ENCODE results near the gene LRRC19. TPM values are rescaled to one million over a fixed set of nuclear protein-coding genes. Genes with fewer than 3 reads are reported as not detected.

Gene LRRC19
- total RNA-seq, 1 experiment from 2014 or later: not detected

DNA sequence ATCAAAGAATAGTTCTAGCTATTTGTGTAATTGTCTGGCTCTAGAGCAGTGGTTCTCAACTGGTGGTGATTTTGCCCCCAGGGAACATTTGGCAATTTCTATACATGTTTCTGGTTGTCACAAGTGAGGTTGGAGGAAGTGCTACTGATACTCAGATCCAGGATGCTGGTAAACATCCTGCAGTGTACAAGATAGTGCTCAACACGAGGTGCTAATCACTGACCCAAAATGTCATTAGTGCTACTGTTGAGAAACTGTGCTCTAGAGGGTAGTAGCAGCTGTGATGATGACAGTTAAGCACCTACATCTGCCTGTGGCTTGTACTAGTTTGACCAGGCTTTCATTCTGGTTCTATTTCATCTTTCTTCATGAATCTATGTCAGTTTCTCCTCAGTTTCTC, 22.1 kb downstream of the LRRC19 start:
- TF ChIP-seq, protein P1, sequence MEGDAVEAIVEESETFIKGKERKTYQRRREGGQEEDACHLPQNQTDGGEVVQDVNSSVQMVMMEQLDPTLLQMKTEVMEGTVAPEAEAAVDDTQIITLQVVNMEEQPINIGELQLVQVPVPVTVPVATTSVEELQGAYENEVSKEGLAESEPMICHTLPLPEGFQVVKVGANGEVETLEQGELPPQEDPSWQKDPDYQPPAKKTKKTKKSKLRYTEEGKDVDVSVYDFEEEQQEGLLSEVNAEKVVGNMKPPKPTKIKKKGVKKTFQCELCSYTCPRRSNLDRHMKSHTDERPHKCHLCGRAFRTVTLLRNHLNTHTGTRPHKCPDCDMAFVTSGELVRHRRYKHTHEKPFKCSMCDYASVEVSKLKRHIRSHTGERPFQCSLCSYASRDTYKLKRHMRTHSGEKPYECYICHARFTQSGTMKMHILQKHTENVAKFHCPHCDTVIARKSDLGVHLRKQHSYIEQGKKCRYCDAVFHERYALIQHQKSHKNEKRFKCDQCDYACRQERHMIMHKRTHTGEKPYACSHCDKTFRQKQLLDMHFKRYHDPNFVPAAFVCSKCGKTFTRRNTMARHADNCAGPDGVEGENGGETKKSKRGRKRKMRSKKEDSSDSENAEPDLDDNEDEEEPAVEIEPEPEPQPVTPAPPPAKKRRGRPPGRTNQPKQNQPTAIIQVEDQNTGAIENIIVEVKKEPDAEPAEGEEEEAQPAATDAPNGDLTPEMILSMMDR (IDR thresholded peaks at IDR 0.05 in 2 of 3, conservative IDR thresholded peaks at IDR 0.05 in 1 of 3; ENCODE audit: borderline replicate concordance in 1 of 3, insufficient read depth in 1 of 3, low read depth in 2 of 3, low read length in 2 of 3): no peak
- TF ChIP-seq, protein P2, sequence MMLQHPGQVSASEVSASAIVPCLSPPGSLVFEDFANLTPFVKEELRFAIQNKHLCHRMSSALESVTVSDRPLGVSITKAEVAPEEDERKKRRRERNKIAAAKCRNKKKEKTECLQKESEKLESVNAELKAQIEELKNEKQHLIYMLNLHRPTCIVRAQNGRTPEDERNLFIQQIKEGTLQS (IDR thresholded peaks at IDR 0.05): no peak
- TF ChIP-seq SIN3A (IDR thresholded peaks at IDR 0.05; ENCODE audit: low read depth): no peak
- no peak for TF ChIP-seq ZFX (IDR thresholded peaks at IDR 0.05)
- TF ChIP-seq ELF1 (IDR thresholded peaks at IDR 0.05; ENCODE audit: borderline replicate concordance, low read depth): no peak
- no peak overlapping the region for H3K27ac ChIP-seq (ENCODE audit: low read depth, low read length)
- ChIA-PET CTCF (no interaction called here), RAD21 (ENCODE audit: low non-redundant PET in 1 of 2, low total read pairs in 2 of 2, uncharacterized antibody in 2 of 2, unreplicated experiment in 2 of 2) (no interaction called here), POLR2A (no interaction called here)
- no peaks in the 10 kb centered on the region for H3K4me1 ChIP-seq (ENCODE audit: control insufficient read depth in 1 of 2, insufficient read depth in 2 of 2, low read length in 2 of 2)
- no TSS peak for BruUV-seq (replicated peaks)
- H3K79me2 ChIP-seq (ENCODE audit: insufficient read depth, low read length): no peaks in the 10 kb centered on the region
- no peaks in the 10 kb centered on the region for H3K9me3 ChIP-seq (ENCODE audit: control insufficient read depth in 1 of 2, insufficient read depth in 1 of 2, low read depth in 1 of 2, low read length in 2 of 2)
- no peaks in the 10 kb centered on the region for H3K27me3 ChIP-seq (ENCODE audit: insufficient read depth, low read length)
- no peak overlapping the region for H3K4me3 ChIP-seq (replicated peaks in 1 of 2; ENCODE audit: low read depth in 1 of 2, low read length in 2 of 2)
- intact Hi-C loops (cut with micrococcal nuclease): no loop called here
- H3K36me3 ChIP-seq (ENCODE audit: control insufficient read depth in 1 of 2, insufficient read depth in 2 of 2, low read length in 2 of 2): no peaks in the 10 kb centered on the region; a peak in 1 of 4 replicates
- H3K9me2 ChIP-seq (ENCODE audit: insufficient read depth): no peaks in the 10 kb centered on the region
- no peak overlapping the region for H2AFZ ChIP-seq (ENCODE audit: low read depth, low read length, poor library complexity, severe bottlenecking)
- H4K20me1 ChIP-seq (ENCODE audit: insufficient read depth): no peaks in the 10 kb centered on the region; the same call in 1 of the 2 replicates
- ATAC-seq: no peak
- no peak overlapping the region for H3K4me2 ChIP-seq (ENCODE audit: low read length)
- DNase-seq (ENCODE audit: low read depth, low spot score): no peak
- H3K9ac ChIP-seq (ENCODE audit: low read length): no peak overlapping the region

All from HCT116 (cell line).